Body of pancreas (tissue), 4 donors: Measurements from ENCODE around the gene BTBD9.

Source experiments
- POLR2A ChIP-seq, 3 donors: fragments of 450-650 bp; IDR thresholded peaks; one replicate each; pipeline ENCODE4 v1.6.1; 2016; ENCODE audit warnings: antibody characterized with exemption in 3 of 3, mild to moderate bottlenecking in 2 of 3
- TF ChIP-seq, protein P1 (sequence below), 7 experiments: fragments of 450-650 bp in 4 of 7; fragments of 200-600 bp in 3 of 7; sonication (generic) in 3 of 7; IDR thresholded peaks; one replicate each; pipeline ENCODE4 v1.5.1; 2016 to 2019; ENCODE audit warnings: antibody characterized with exemption in 7 of 7

DNA sequence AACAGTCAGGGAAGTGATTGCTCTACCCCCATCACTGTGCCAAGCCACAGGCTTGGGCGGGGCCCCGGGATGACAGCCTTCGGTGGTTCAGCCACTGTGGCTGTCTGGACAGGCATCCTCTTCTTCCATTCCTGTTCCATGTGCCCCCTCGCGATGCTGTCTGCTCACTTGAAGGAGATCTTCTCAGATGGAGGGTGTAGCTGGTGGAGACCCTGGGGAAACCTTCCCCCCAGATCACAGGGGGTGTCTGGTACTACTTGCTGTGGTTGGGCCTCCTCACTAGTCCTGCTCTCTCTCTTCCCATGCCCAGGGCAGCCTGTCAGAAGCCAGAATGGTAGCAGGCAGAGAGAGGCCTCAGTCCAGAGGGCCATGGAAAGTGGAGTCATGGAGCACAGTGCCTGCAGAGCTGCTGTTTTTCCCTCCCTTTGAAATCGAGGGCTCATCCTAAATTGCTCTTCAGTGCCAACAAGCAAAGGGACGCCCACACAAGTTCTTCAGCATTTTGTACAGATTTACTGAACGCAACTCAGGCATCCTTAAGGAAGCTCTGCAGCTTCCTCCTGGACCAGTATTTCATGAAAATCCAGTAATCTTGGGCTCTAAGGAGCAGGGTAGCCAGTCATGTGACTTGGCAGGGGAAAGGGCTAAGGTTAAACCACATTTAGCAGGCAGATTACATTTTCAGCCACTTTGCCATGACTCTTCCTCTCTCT, 493.6 kb downstream of the BTBD9 start:
- TF ChIP-seq, protein P1, sequence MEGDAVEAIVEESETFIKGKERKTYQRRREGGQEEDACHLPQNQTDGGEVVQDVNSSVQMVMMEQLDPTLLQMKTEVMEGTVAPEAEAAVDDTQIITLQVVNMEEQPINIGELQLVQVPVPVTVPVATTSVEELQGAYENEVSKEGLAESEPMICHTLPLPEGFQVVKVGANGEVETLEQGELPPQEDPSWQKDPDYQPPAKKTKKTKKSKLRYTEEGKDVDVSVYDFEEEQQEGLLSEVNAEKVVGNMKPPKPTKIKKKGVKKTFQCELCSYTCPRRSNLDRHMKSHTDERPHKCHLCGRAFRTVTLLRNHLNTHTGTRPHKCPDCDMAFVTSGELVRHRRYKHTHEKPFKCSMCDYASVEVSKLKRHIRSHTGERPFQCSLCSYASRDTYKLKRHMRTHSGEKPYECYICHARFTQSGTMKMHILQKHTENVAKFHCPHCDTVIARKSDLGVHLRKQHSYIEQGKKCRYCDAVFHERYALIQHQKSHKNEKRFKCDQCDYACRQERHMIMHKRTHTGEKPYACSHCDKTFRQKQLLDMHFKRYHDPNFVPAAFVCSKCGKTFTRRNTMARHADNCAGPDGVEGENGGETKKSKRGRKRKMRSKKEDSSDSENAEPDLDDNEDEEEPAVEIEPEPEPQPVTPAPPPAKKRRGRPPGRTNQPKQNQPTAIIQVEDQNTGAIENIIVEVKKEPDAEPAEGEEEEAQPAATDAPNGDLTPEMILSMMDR (IDR thresholded peaks at IDR 0.05), result no peak
- TF ChIP-seq POLR2A (IDR thresholded peaks at IDR 0.05), result no peak
